Inflammatory macrophage treated with lipopolysaccharide for 1 hour (primary cell): ENCODE data around the gene GSK3B.
"Not testable (repeated sequence)": the region's sequence is repeated elsewhere in the genome, so short reads cannot be mapped to it uniquely, and the experiment has no call there.

Experiments used
- DNase-seq, 2 donors: peaks; one replicate each; pipeline ENCODE4 v3.0.0-alpha.2; 2020 to 2022

Gene GSK3B

DNA sequence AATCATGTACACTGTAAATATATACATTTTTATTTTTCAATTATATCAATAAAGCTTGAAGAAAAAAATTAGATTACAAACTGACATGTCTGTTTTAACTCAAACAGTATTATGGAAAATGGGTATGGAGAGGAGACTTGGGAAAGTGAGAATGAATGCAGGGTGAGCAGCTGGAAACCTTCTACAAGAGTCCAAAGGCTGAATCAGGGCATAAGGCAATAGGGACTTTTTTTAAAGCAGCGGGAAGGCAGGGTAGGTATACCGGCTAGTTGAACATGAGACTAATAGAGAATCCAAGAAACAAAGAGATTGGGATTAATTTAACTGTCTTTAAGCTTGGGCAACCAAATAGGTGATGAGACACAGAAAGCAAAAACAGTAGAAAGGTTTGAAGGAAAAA is 167.1 kb downstream of the GSK3B start:
- DNase-seq = no peak

DNA sequence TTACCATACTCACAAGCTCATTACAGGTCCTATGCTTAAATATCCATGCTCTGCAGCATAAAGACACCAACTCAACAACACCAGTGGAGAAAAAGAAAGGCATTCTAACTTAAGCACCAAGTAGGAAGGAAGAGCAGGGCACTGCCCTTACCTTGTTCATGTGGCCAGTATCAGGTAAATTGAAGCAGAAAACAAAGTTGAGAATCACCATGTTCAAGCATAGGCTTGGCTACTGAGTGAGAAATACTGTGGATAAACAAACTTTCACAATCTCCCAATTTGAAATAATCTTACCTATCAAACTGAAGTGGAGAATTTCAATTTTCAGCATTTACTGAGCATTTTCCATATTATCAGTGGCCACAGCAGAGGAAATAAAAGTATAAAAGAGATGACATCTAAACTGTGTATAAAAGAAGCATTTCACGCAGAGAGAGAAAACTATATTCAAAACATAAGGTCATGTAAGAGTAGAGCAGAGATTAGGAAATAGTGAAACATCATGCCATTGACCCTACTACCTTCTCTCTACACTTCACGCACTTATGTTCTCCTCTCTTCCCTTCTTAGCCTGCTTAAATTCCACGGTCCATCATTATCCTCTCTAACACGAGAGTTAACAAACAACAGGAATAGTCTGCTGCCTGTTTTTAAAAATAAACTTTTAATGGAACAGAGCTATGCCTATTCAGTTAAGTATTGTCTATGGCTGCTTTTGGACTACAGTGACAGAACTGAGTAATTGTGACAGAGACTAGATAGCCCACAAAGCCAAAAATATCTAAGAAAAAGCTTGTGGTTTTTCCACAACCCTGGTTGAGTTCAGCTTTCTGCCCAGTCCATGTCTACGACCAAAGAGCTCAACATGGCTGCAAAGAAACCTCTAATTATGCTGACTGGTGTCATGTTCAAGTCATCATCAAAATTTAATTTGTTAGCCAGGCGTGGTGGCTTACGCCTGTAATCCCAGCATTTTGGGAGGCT is 169.8 kb downstream of the GSK3B start:
- DNase-seq = no peak

- DNase-seq = no peak
Observed at GRCh38 chr3:119918992-119919933, 175.0 kb downstream of the GSK3B start.

GRCh38 chr3:119913021-119913420 is 181.2 kb downstream of the GSK3B start:
- DNase-seq = no peak

GRCh38 chr3:119912220-119912619 is 182.0 kb downstream of the GSK3B start:
- peak; percentile 58 to 80 for DNase-seq

GRCh38 chr3:119911748-119912147 is 182.5 kb downstream of the GSK3B start:
- no peak for DNase-seq

DNA sequence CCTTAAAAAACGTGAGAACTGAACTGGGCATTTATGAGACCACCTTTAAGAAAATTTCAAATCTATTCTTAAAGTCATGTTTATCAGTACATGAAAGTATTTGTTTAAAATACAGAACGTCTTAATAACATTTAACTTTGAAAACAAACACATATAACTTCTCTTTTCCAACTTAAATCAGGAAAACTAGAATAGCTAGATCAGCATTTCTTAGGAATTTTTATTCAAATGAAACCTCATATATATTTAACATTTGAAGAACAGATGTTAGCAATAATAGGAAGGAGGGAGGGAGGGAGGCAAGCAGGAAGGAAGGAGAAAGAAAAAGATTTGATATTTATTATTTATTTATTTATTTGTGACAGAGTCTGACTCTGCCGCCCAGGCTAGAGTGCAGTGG is 192.2 kb downstream of the GSK3B start:
- DNase-seq = no peak

GRCh38 chr3:119901148-119901547 is 193.1 kb downstream of the GSK3B start:
- DNase-seq = no peak

DNA sequence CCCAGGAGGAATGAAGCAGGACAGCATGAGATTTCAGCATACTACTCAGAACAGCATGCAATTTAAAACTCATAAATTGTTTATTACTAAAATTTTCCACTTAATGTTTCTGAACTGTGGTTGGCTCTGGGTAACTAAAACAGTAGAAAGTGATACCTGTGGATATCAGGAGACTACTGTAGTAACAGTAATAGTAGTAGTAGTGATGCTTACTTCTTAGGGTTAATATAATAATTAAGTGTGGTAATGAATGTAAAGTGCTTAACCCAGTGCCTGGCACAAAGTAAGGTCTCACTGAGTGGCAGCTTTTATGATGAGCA is 195.1 kb downstream of the GSK3B start:
- no peak for DNase-seq

DNA sequence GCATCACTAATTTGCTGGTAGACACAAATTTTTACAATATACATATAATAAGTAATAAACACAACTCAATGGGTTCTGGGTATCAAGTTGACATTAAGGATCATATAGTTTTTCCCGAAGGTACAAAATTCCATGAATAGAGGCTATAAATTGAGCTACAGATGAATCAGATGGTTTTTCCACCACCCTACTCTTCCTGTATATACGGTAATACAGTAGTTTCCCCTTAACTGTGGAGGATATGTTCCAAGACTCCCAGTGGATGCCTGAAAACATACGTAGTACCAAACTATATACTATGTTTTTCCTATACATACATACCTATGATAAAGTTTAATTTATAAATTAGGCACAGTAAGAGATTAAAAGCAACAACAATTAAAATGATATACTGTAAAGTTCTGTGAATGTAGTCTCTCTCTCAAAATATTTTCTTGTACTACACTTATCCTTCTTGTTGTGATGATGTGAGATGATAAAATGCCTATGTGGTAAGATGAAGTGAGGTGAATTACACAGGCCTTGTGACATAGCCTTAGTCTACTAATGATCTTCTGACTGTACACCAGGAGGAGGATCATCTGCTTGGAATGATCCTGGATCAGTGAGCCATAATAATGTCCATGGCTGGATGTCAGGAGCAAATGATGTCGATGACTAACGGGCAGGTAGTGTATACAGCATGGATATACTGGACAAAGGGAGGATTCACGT is 195.6 kb downstream of the GSK3B start:
- DNase-seq = no peak

DNA sequence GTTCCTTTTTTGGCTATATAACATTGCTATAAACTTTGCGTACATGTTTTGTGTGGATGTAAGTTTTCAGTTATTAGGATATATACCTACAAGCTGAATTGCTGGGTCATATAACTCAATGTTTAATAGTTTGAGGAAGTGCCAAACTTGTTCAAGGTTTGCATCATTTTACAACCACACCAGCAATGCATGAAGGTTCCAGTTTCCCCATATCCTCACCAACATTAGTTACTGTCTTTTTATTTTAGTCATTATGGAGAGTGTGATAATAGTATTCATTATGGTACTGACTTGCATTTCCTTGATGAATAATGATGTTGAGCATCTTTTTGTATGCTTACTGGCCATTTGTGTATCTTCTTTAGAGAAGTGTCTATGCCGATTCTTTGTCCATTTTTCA is 200.1 kb downstream of the GSK3B start:
- DNase-seq = peak; percentile 43 to 58

DNA sequence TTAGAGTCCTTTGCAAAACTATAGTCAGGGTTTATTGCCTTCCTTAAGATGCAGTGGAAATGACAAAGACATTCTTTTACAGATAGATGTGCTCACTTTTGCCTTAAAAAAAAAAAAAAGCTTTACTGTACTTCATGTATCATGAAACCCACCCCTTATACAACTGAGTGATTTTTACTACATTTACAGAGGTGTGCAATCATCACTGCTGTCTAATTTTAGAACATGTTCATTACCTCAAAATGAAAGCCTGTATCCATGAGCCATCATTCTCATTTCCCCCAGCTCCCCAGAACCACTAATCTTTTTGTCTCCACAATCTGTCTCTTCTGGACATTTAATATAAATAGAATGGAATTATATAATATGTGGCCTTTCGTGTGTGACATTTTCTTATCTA is 200.5 kb downstream of the GSK3B start:
- no peak for DNase-seq

DNA sequence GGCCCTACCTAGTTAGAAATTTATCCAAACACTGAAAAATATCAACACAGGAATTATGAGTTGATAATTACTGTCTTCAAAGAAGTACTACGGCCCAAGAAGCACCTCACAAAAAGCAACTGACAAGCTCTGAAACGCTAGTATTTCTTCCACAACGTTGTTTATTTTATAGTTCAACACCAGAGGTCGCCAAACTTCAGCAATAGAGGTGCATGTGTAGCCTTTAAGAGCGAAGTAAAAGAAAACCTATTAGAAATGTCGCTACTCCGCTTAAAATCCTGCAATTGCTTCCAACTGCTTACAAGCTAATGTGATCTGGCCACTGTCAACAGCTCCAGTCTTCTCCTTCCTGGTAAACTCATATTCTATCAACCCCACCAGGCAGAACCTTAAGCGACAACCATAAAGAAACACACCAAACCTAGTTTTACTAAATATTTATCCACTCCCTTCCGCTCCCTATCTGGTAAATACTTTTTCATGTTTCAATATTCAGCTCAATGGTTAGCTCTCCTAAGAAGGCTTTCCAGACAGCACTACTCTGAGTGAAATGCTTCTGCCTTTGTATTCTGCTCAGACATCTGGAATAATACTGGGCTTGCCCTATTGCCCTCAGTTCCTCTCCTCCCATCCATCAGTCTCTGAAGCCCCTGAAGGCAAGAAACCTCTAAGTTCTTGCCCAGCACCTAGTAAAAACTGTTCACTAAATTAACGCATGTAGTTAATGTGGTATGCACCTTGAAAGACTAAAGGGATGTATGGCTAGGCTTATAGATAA is 202.1 kb downstream of the GSK3B start:
- peak; percentile 38 to 76 for DNase-seq

GRCh38 chr3:119888681-119889080 is 205.6 kb downstream of the GSK3B start:
- DNase-seq = not testable (repeated sequence)

DNA sequence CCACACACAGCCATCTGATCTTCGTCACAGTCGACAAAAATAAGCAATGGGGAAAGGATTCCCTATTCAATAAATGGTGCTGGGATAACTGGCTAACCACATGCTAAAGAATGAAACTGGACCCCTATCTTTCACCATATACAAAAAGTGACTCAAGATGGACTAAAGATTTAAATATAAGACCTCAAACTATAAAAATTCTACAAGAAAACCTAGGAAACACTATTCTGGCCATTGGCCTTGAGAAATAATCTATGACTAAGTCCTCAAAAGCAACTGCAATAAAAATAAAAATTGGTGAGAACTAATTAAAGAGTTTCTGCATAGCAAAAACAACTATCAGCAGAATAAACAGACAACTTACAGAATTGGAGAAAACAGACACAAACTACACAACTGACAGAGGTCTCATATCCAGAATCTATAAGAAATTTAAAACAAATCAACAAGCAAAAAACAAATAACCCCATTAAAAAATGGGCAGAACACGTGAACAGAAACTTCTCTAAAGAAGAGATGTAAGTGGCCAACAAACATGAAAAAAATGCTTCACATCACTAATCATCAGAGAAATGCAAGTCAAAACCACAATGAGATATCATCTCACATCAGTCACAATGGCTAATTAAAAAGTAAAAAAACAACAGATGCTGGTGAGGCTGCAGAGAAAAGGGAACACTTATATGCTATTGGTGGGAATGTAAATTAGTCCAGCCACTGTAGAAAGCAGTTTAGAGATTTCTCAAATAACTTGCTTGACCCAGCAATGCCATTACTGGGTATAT is 208.3 kb downstream of the GSK3B start:
- DNase-seq = no peak

DNA sequence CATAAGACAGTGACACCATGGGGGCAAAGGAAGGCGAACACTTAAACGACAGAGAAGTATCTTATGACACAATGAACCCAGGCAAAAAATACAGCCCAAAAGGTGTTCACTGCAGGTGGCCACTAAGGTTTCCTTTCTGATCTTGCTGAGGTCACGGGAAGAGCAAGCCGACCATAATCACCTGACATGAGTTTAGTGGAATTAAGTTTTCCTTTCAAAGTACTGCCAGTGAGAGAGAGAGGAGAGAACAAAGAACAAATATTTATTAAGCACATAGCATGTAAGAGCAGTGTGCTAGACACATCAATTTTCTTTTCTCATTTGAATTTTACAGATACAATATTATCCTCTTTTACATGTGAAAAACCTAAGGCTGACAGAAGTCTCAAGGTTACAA is 210.1 kb downstream of the GSK3B start:
- no peak for DNase-seq

- DNase-seq = no peak
Observed at GRCh38 chr3:119883461-119884160, 210.6 kb downstream of the GSK3B start.

DNA sequence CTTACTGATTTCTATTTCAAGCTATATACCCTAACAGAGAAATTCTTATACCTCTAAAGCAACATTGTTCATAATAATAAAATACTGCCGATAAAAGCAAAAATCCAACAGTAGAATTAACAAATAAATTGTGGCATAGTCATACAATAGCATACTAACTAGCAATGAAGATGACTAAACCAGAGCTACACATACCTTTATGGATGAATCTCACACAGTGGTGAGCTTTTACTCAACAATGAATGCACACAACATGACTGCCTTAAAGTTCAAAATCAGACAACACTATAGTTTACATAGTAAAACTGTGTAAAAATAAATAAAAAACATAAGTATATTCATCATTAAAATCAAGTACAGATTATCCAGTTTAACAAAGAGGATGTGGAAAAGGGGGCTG is 213.3 kb downstream of the GSK3B start:
- no peak for DNase-seq

GRCh38 chr3:119873646-119874045 is 220.6 kb downstream of the GSK3B start:
- peak; percentile 41 to 55 for DNase-seq

- DNase-seq = no peak
Observed at GRCh38 chr3:119872773-119873172, 221.5 kb downstream of the GSK3B start.

DNA sequence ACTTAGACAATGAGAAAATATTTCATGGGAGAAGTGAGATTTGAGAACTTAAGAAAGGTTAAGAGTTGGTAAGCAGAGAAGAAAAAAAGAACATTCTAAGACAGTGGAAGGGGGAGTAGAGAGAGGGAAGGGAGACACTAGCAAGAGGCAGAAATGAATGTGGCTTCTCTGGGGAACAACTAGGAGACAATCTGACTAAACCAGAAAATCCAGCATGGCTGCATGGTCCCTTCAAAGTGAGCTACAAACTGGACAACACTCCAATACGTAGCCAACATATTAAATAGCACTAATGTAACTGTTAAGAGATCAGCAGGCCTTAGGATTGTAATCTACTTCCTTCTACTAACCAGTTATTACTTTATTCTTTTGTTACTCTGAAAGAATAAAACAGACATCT is 222.7 kb downstream of the GSK3B start:
- no peak for DNase-seq
